Tibial artery (tissue), 4 donors: ENCODE data around the gene MRPL43.
"Not testable (repeated sequence)": the region's sequence is repeated elsewhere in the genome, so short reads cannot be mapped to it uniquely, and the experiment has no call there.

Experiments
- DNase-seq, 2 donors: peaks; one replicate each; pipeline ENCODE4 v3.0.0-alpha.2; 2019
- H3K27ac ChIP-seq, 2 donors: fragments of 200-600 bp; sonication (generic) in 1 of 2; 1 replicate in 1 of 2; 2 replicates in 1 of 2; pipeline ENCODE4 v1.5.1; 2018 to 2019; ENCODE audit warnings: mild to moderate bottlenecking in 1 of 2
- H3K27me3 ChIP-seq, 2 donors: fragments of 200-600 bp; sonication (generic) in 1 of 2; one replicate each; pipeline versions ENCODE4 v1.5.1 to v1.6.0; 2016 to 2019
- H3K36me3 ChIP-seq, 3 donors: fragments of 200-600 bp; sonication (generic) in 2 of 3; one replicate each; pipeline ENCODE4 v1.5.1; 2016 to 2019; ENCODE audit warnings: mild to moderate bottlenecking in 2 of 3
- H3K4me1 ChIP-seq, 4 donors: fragments of 200-600 bp; sonication (generic) in 2 of 4; 1 replicate in 3 of 4; 2 replicates in 1 of 4; pipeline ENCODE4 v1.5.1; 2016 to 2019
- H3K4me3 ChIP-seq, 2 donors: fragments of 200-600 bp; sonication (generic) in 1 of 2; 1 replicate in 1 of 2; 2 replicates in 1 of 2; pipeline ENCODE4 v1.5.1; 2018 to 2019; ENCODE audit warnings: mild to moderate bottlenecking in 2 of 2
- H3K9me3 ChIP-seq, 3 donors: fragments of 200-600 bp; sonication (generic) in 1 of 3; one replicate each; pipeline ENCODE4 v1.5.1; 2016 to 2019
- CTCF ChIP-seq, 2 experiments: fragments of 200-600 bp in 1 of 2; fragments of 450-650 bp in 1 of 2; IDR thresholded peaks; one replicate each; pipeline ENCODE4 v1.5.1; 2017 to 2019; ENCODE audit warnings: antibody characterized with exemption in 2 of 2, mild to moderate bottlenecking in 1 of 2, moderate library complexity in 1 of 2
- intact Hi-C: fragments of 100-400 bp; cut with DNase I; formaldehyde crosslinking; loops from one replicate; pipeline ENCODE4 v1.15.0; 2023; ENCODE audit warnings: low total_unique reads

MRPL43 gene

DNA sequence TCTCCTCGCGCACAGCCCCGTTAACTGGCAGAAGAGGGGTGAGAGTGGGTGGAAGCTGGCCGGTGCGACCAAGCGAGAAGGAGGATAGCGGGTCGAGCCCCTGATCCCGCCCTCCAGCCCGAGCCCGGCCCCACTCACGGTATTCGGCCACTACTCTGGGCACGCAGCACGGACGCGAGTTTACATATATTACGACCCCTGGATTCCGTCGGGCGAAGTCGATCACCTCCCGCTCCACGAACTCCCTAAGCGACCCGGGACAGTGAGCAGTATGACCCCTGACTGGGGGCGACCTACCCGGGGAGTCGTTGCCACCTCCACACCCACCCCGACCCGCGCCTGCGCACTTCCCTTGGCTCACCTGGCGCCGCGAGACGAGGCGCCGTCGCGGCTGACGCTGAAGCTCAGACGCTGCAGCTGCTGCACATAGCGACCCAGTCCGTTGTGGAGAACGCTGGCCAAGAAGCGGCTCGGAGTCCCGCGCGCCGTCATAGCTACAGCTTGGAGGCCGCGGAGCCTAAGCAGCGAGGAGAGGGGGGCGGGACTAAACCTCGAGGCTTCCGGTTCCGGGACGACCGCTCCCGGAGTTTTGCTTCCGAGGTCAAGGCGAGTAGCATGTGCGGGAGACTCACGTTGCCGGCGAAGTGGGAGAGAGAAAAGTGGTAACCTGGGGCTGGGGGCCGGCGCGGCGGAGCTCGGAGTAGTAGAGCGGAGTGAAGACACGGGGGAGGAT lies at the start of gene MRPL43, which contains the start of gene TWNK:
Gene MRPL43, minus strand, starts transcription at position 546 of the 733 bp plus-strand sequence. Its CDS starts 54 bp downstream, at position 492.
Gene TWNK, plus strand, starts transcription at position 592 of the 733 bp plus-strand sequence. CDS start 668 bp downstream, outside the sequence.
- intact Hi-C loops: loop anchor here (5.0 kb wide), 1 partner anchor 45 kb away; the partner anchor contains the start of genes PDZD7 and SFXN3
- peak within 1 kb of the TSS; percentile 85 to 94 for H3K4me3 ChIP-seq
- no peak for TF ChIP-seq CTCF (IDR thresholded peaks at IDR 0.05)
- no peaks in the 10 kb centered on the region for H3K9me3 ChIP-seq
- peak within 1 kb of the TSS; percentile 82 to 85 for H3K27ac ChIP-seq
- peak; percentile 80 to 89 for DNase-seq
- peaks cover 0 to 58% (median 36%) of the 10 kb centered on the region in 3 donors for H3K36me3 ChIP-seq
- H3K27me3 ChIP-seq: no peaks in the 10 kb centered on the region
- H3K4me1 ChIP-seq: peaks cover 0 to 36% (median 26%) of the 10 kb centered on the region in 4 donors

- no peak overlapping the region for H3K27ac ChIP-seq
- no peak overlapping the region for H3K4me3 ChIP-seq
- peaks cover 43 to 60% (median 57%) of the 10 kb centered on the region in 3 donors for H3K36me3 ChIP-seq
- no peak for DNase-seq
- H3K9me3 ChIP-seq: no peaks in the 10 kb centered on the region
- no peaks in the 10 kb centered on the region for H3K27me3 ChIP-seq
- TF ChIP-seq CTCF (IDR thresholded peaks at IDR 0.05): no peak
- intact Hi-C loops: no loop called here
- peaks cover 0 to 31% (median 22%) of the 10 kb centered on the region in 4 donors for H3K4me1 ChIP-seq
These were observed 49.4 kb upstream of the MRPL43 start for GRCh38 chr10:101036726-101037125.

GRCh38 chr10:101035916-101036702 lies 48.8 kb upstream of the MRPL43 start:
- DNase-seq: no peak
- Histone ChIP-seq H3K27me3 (no peaks in the 10 kb centered on the region), H3K9me3 (no peaks in the 10 kb centered on the region), H3K36me3 (peaks cover 43 to 60% (median 57%) of the 10 kb centered on the region in 3 donors), H3K27ac (no peak overlapping the region), H3K4me3 (no peak overlapping the region), H3K4me1 (peaks cover 0 to 26% (median 18%) of the 10 kb centered on the region in 4 donors)
- intact Hi-C loops: no loop called here
- TF ChIP-seq CTCF (IDR thresholded peaks at IDR 0.05): no peak

DNA sequence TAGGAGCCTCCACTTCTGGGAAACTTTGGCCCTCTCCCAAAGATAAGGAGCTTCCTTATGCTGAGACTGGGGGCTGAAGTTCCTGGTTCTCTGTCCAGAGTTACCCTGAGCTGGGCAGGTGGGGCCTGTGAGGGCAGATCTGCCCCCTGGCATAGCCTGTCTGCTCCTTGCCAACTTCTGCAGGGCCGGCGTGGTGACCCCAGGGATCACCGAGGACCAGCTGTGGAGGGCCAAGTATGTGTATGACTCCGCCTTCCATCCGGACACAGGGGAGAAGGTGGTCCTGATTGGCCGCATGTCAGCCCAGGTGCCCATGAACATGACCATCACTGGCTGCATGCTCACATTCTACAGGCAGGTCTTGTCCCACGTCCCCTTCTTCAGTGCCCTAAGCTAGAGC lies 48.0 kb upstream of the MRPL43 start:
- TF ChIP-seq CTCF (IDR thresholded peaks at IDR 0.05): no peak
- Histone ChIP-seq H3K36me3 (peaks cover 43 to 60% (median 57%) of the 10 kb centered on the region in 3 donors), H3K9me3 (no peaks in the 10 kb centered on the region), H3K27ac (no peak overlapping the region), H3K4me1 (peaks cover 0 to 32% (median 20%) of the 10 kb centered on the region in 4 donors), H3K27me3 (peaks cover 0 to under 1% of the 10 kb centered on the region in 2 donors), H3K4me3 (no peak overlapping the region)
- DNase-seq: no peak
- intact Hi-C loops: no loop called here

- not testable (repeated sequence) for H3K27me3 ChIP-seq, DNase-seq, H3K4me3 ChIP-seq, H3K27ac ChIP-seq, H3K9me3 ChIP-seq
- peaks cover 40 to 51% (median 51%) of the 10 kb centered on the region in 3 donors for H3K36me3 ChIP-seq
- intact Hi-C loops: loop anchor here (5.0 kb wide), 2 partner anchors 33 to 47 kb away; partner anchors contain the start of genes MRPL43 and TWNK
- peaks cover 0 to 36% (median 22%) of the 10 kb centered on the region in 4 donors for H3K4me1 ChIP-seq
These were observed 47.1 kb upstream of the MRPL43 start for GRCh38 chr10:101034404-101034803.
